ENCODE results near the gene FBXL16.

DNA sequence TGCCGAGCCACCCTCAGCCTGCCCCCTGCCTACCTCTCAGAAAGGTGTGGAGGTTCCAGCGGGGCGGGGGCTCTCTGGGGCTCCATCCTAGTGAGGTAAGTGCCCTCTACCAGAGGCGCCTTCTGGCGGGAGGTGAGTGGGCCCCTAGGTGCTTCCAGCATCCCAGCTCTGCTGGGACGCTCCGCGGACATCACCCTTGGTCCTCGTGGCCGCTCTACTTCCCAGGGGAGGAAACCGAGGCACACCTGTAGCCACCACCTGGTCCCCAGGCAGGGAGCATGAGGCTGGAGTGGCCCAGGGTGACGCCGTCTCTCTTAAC, 62.6 kb downstream of the FBXL16 start:
- TF ChIP-seq, protein P1, sequence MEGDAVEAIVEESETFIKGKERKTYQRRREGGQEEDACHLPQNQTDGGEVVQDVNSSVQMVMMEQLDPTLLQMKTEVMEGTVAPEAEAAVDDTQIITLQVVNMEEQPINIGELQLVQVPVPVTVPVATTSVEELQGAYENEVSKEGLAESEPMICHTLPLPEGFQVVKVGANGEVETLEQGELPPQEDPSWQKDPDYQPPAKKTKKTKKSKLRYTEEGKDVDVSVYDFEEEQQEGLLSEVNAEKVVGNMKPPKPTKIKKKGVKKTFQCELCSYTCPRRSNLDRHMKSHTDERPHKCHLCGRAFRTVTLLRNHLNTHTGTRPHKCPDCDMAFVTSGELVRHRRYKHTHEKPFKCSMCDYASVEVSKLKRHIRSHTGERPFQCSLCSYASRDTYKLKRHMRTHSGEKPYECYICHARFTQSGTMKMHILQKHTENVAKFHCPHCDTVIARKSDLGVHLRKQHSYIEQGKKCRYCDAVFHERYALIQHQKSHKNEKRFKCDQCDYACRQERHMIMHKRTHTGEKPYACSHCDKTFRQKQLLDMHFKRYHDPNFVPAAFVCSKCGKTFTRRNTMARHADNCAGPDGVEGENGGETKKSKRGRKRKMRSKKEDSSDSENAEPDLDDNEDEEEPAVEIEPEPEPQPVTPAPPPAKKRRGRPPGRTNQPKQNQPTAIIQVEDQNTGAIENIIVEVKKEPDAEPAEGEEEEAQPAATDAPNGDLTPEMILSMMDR (conservative IDR thresholded peaks at IDR 0.05 in 1 of 2, IDR thresholded peaks at IDR 0.05 in 1 of 2; ENCODE audit: low read depth in 1 of 2, low read length in 2 of 2): no peak
- no peak for TF ChIP-seq EZH2 (IDR thresholded peaks at IDR 0.05; ENCODE audit: low read length, missing control alignments)
